SK-N-MC (cell line): ENCODE measurements around the gene ADORA3.

ENCODE experiments used
- DNase-seq: peaks from one replicate; pipeline ENCODE4 v3.0.0-alpha.2; 2011; ENCODE audit warnings: low read depth, low spot score
- H3K27ac ChIP-seq: fragments of 200-600 bp; sonication (generic); 2 replicates; pipeline ENCODE4 v1.5.1; 2016; ENCODE audit warnings: mixed run types
- H3K36me3 ChIP-seq: fragments of 200-600 bp; sonication (generic); 2 replicates; pipeline ENCODE4 v1.6.1; 2017; ENCODE audit warnings: antibody characterized with exemption, low read length, mixed read lengths; ENCODE audit not compliant: insufficient read depth
- H3K4me3 ChIP-seq: fragments of 200-600 bp; sonication (generic); 2 replicates; pipeline ENCODE4 v1.5.1; 2016
- H3K9ac ChIP-seq: fragments of 200-600 bp; sonication (generic); 2 replicates; pipeline ENCODE4 v1.8.0; 2017; ENCODE audit warnings: mixed run types, mixed read lengths; ENCODE audit not compliant: insufficient read length
- H3K9me3 ChIP-seq: fragments of 200-600 bp; sonication (generic); 2 replicates; pipeline ENCODE4 v1.6.1; 2017; ENCODE audit warnings: low read depth, mild to moderate bottlenecking, antibody characterized with exemption, low read length, moderate library complexity, mixed read lengths
- EZH2 ChIP-seq: fragments of 200-600 bp; sonication (generic); IDR thresholded peaks from one replicate; pipeline ENCODE4 v1.6.1; 2017; ENCODE audit warnings: antibody characterized with exemption
- FOXP2 ChIP-seq: optimal IDR thresholded peaks from 2 replicates; pipeline ENCODE3; 2011; ENCODE audit warnings: mild to moderate bottlenecking, moderate library complexity; ENCODE audit not compliant: insufficient read depth; ENCODE audit errors: extremely low read length, control extremely low read depth
- POLR2AphosphoS5 ChIP-seq: IDR thresholded peaks from 2 replicates; pipeline ENCODE4 v1.6.1; 2012; ENCODE audit warnings: mild to moderate bottlenecking, low read depth, low read length, borderline replicate concordance

ADORA3 gene

DNA sequence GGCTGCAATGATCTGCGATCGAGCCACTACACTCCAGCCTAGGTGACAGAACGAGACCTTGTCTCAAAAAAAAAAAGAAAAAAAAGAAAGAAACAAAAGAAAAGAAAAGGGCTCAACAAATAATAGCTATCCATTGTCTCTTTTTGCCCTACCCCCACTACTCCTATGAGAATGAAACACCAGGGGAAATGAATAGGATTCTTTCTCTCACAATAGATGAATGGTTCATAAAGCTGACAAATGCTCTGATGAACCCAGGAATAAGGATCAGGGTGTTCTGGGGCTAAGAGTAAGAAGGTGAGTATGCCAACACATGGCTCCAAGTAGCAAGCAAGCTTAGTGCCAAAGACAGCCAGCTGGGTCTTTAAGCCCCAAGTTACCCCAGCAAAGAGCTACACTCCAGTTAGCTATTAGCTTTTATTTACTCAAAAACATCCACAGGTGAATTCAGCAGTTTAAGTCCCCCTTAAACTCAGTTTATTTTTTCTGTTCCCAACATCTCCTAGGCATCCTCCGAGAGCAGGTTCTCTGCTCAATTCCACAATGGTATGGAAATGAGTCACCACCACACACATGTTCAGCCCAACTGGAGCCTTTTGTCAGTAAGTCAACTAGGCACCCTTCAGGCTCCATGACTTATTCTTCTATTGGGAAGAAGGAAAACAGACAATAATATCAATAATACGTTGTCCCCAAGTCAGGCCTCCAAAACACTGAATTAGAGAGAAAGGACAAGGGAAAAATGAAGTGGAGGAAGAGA lies 4.2 kb downstream of the ADORA3 start:
- no peak overlapping the region for H3K4me3 ChIP-seq
- no peaks in the 10 kb centered on the region for H3K9me3 ChIP-seq
- no peak overlapping the region for H3K9ac ChIP-seq
- H3K36me3 ChIP-seq, result no peaks in the 10 kb centered on the region
- H3K27ac ChIP-seq, result no peak overlapping the region
- DNase-seq, result no peak
- TF ChIP-seq POLR2AphosphoS5 (no peak), EZH2 (no peak), FOXP2 (no peak)

DNA sequence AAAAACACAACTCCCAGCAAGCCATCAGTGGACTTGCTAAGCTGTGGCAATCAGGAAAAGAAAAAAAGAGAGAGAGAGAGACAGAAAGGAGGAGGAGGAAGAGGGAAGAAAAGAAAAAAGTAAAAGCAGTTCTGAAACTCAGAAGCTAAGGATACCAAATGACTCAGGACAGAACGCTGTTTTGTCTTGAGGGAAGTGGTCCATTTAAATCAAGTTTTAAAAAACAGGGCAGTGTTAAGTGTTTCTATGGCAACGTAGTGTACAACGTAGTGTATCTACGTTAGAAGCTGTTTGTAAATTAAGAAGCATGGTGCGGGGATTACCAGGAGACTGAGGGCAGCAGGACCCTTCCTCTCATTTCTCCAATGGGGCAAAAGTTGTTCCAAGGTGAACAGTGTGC lies 5.8 kb downstream of the ADORA3 start:
- Histone ChIP-seq H3K4me3 (no peak overlapping the region), H3K9me3 (no peaks in the 10 kb centered on the region), H3K27ac (no peak overlapping the region), H3K36me3 (no peaks in the 10 kb centered on the region), H3K9ac (no peak overlapping the region)
- TF ChIP-seq EZH2, result no peak
- TF ChIP-seq POLR2AphosphoS5, result no peak
- TF ChIP-seq FOXP2, result no peak
- no peak for DNase-seq

GRCh38 chr1:111496398-111496797 lies 7.0 kb downstream of the ADORA3 start:
- Histone ChIP-seq H3K9ac (no peak overlapping the region), H3K36me3 (no peaks in the 10 kb centered on the region)
- TF ChIP-seq EZH2 (no peak), FOXP2 (no peak), POLR2AphosphoS5 (no peak)

DNA sequence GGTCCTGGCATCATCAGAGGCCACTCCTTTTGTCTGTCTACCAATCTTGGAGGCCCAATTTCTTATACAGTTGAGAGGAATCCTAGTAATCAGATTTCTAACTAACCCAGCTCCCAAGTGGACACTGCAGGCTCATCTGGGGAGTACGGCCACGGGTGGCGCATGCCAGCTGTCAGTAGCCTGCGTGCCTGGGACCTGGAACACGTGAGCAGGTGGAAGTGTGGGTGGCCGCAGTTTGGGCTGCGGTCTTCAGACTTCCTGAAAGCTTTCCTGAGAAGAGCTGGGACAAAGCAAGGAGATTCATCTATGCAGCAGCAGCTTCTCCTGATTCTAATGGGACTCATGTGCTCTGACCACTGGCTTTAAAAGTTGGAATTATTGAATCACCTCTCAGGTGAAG lies 12.4 kb downstream of the ADORA3 start:
- no peak overlapping the region for H3K9ac ChIP-seq
- H3K9me3 ChIP-seq, result no peaks in the 10 kb centered on the region
- H3K4me3 ChIP-seq, result no peak overlapping the region
- TF ChIP-seq POLR2AphosphoS5 (no peak), FOXP2 (no peak), EZH2 (no peak)
- no peak for DNase-seq
- H3K27ac ChIP-seq, result no peak overlapping the region
- no peaks in the 10 kb centered on the region for H3K36me3 ChIP-seq

More at GRCh38 chr1:111496398-111496797, 7.0 kb downstream of the ADORA3 start:
- no peaks in the 10 kb centered on the region for H3K9me3 ChIP-seq
- no peak for DNase-seq
- no peak overlapping the region for H3K27ac ChIP-seq
- H3K4me3 ChIP-seq, result no peak overlapping the region

GRCh38 chr1:111490220-111490619 lies 13.2 kb downstream of the ADORA3 start:
- no peaks in the 10 kb centered on the region for H3K9me3 ChIP-seq
- no peak overlapping the region for H3K27ac ChIP-seq

GRCh38 chr1:111489604-111490003 lies 13.8 kb downstream of the ADORA3 start:
- no peak for DNase-seq
- TF ChIP-seq FOXP2 (no peak), EZH2 (no peak), POLR2AphosphoS5 (no peak)
- Histone ChIP-seq H3K36me3 (no peaks in the 10 kb centered on the region), H3K27ac (no peak overlapping the region), H3K9me3 (no peaks in the 10 kb centered on the region), H3K4me3 (no peak overlapping the region), H3K9ac (no peak overlapping the region)

More at GRCh38 chr1:111490220-111490619, 13.2 kb downstream of the ADORA3 start:
- Histone ChIP-seq H3K9ac (no peak overlapping the region), H3K36me3 (no peaks in the 10 kb centered on the region), H3K4me3 (no peak overlapping the region)
- TF ChIP-seq FOXP2 (no peak), EZH2 (no peak), POLR2AphosphoS5 (no peak)
- no peak for DNase-seq

DNA sequence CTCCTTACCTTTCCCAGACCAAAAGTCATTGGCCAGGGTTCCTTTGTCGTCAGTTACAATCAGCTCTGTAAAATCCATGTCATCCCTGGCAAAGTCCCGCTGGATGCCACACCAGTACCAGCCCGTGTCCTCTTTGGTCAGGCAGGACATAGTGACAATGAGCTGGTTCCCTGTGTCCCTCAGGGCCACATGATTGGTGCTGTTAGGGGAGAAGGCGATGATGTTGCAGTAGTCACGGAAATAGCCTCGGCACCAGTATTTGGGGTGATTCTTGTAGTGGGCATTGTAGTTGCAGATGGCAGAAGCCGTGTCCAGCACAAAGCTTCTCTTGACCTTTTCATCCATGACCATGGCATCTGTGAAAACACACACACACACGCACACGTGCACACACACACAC lies 14.8 kb downstream of the ADORA3 start:
- Histone ChIP-seq H3K27ac (no peak overlapping the region), H3K9ac (no peak overlapping the region), H3K9me3 (no peaks in the 10 kb centered on the region), H3K36me3 (no peaks in the 10 kb centered on the region), H3K4me3 (no peak overlapping the region)
- TF ChIP-seq EZH2 (no peak), FOXP2 (no peak), POLR2AphosphoS5 (no peak)
- DNase-seq, result no peak

DNA sequence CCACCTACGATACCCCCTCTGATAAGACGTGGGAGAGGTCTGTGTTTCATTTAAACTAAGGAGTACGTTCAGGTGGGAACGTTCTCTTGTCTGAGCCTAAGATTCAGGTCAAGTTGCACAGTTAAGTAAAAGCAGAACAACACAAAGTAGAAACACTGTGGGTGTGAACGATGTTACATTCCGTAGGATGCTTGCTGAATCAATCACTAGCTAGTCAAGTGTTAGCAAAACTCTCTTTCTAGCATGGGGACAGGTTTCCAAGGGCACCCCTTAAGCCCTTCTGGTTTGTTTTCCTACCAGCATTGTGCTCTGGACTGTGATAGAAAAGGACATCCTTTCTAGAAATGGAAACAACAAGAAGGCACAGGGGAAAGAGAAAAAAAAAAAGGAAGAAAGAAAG lies 16.3 kb downstream of the ADORA3 start:
- H3K4me3 ChIP-seq, result no peak overlapping the region
- no peak overlapping the region for H3K27ac ChIP-seq
- no peaks in the 10 kb centered on the region for H3K36me3 ChIP-seq
- no peak for DNase-seq
- no peaks in the 10 kb centered on the region for H3K9me3 ChIP-seq
- H3K9ac ChIP-seq, result no peak overlapping the region
- TF ChIP-seq POLR2AphosphoS5 (no peak), FOXP2 (no peak), EZH2 (no peak)

- Histone ChIP-seq H3K4me3 (no peak overlapping the region), H3K9ac (no peak overlapping the region), H3K9me3 (no peaks in the 10 kb centered on the region), H3K27ac (no peak overlapping the region), H3K36me3 (no peaks in the 10 kb centered on the region)
- DNase-seq, result no peak
- TF ChIP-seq FOXP2 (no peak), EZH2 (no peak), POLR2AphosphoS5 (no peak)
Observed at GRCh38 chr1:111486431-111486830, 17.0 kb downstream of the ADORA3 start.
